IMR-90 (cell line): Measurements from ENCODE around the gene COL27A1. TPM values are rescaled to one million over a fixed set of nuclear protein-coding genes. Genes with fewer than 3 reads are reported as not detected.

Source experiments
- ATAC-seq: fragments of 200-7000 bp; cut with Tn5 transposase; 2 replicates; pipeline ENCODE4 v1.9.1; 2020; ENCODE audit warnings: low read depth, mild to moderate bottlenecking, moderate library complexity
- BruUV-seq: library from RNA; stranded (reverse); fragments of 400-500 nt; replicated peaks from 2 replicates; lab custom pipeline; 2021; lab: Mats Ljungman, UMichigan
- CTCF ChIA-PET: fragments of 300-600 bp; formaldehyde crosslinking; extraction: SDS; loops from one replicate; lab custom pipeline; 2021; ENCODE audit warnings: antibody characterized with exemption; lab: Yijun Ruan, JAX
- POLR2A ChIA-PET: fragments of 300-600 bp; sonication (Branson Sonifier 250); formaldehyde crosslinking; loops from one replicate; lab custom pipeline; 2022; ENCODE audit warnings: antibody characterized with exemption; ENCODE audit not compliant: unreplicated experiment; lab: Charles Lee
- DNase-seq: peaks from one replicate; pipeline ENCODE4 v3.0.0; 2013
- H2AFZ ChIP-seq: replicated peaks from 2 replicates; pipeline ENCODE3; 2013; ENCODE audit warnings: low read length, mild to moderate bottlenecking; ENCODE audit not compliant: poor library complexity
- H2AK5ac ChIP-seq: 2 replicates; pipeline ENCODE4 v1.6.1; 2013; ENCODE audit warnings: low read depth, low read length, inconsistent platforms
- H2AK9ac ChIP-seq: replicated peaks from 2 replicates; pipeline ENCODE3; 2013; ENCODE audit warnings: mild to moderate bottlenecking, low read depth, low read length, moderate library complexity; ENCODE audit not compliant: poor library complexity
- H2BK120ac ChIP-seq: 2 replicates; pipeline ENCODE4 v1.6.1; 2013; ENCODE audit warnings: low read depth, low read length, inconsistent platforms
- H2BK15ac ChIP-seq: 3 replicates; pipeline ENCODE4 v1.6.1; 2013; ENCODE audit warnings: low read depth, low read length, inconsistent platforms
- H2BK20ac ChIP-seq: 2 replicates; pipeline ENCODE4 v1.6.1; 2013; ENCODE audit warnings: low read depth, mild to moderate bottlenecking, inconsistent platforms, low read length, moderate library complexity
- H2BK5ac ChIP-seq: 2 replicates; pipeline ENCODE4 v1.6.1; 2013; ENCODE audit warnings: mild to moderate bottlenecking, low read depth, low read length, inconsistent platforms; ENCODE audit not compliant: poor library complexity, severe bottlenecking
- H3K14ac ChIP-seq: replicated peaks from 2 replicates; pipeline ENCODE4 v1.6.1; 2013; ENCODE audit warnings: low read depth, low read length, inconsistent platforms
- H3K18ac ChIP-seq: 2 replicates; pipeline ENCODE4 v1.6.1; 2013; ENCODE audit warnings: low read depth, low read length, control low read depth
- H3K23ac ChIP-seq: 2 replicates; pipeline ENCODE4 v1.6.1; 2013; ENCODE audit warnings: low read depth, low read length, inconsistent platforms
- H3K27ac ChIP-seq: 2 replicates; pipeline ENCODE4 v1.5.1; 2013; ENCODE audit warnings: mild to moderate bottlenecking, control low read depth, low read length; ENCODE audit not compliant: insufficient read depth
- H3K27me3 ChIP-seq: 2 replicates; pipeline ENCODE4 v1.6.1; 2013; ENCODE audit warnings: low read length; ENCODE audit not compliant: control insufficient read depth, insufficient read depth
- H3K36me3 ChIP-seq: 2 replicates; pipeline ENCODE4 v1.6.1; 2013; ENCODE audit warnings: low read length, mixed read lengths; ENCODE audit not compliant: control insufficient read depth, insufficient read depth
- H3K4ac ChIP-seq: 2 replicates; pipeline ENCODE4 v1.6.1; 2013; ENCODE audit warnings: low read depth, low read length, inconsistent platforms
- H3K4me1 ChIP-seq: 2 replicates; pipeline ENCODE4 v1.6.1; 2013; ENCODE audit warnings: low read length, mixed read lengths; ENCODE audit not compliant: control insufficient read depth, insufficient read depth
- H3K4me2 ChIP-seq: 2 replicates; pipeline ENCODE4 v1.6.1; 2013; ENCODE audit warnings: low read depth, mild to moderate bottlenecking, control low read depth, low read length, moderate library complexity
- H3K4me3 ChIP-seq: 2 replicates; pipeline ENCODE4 v1.5.1; 2013; ENCODE audit warnings: low read depth, mild to moderate bottlenecking, control low read depth, low read length, moderate library complexity; ENCODE audit not compliant: insufficient read depth
- H3K56ac ChIP-seq: 2 replicates; pipeline ENCODE4 v1.6.1; 2013; ENCODE audit warnings: low read length, inconsistent platforms; ENCODE audit not compliant: insufficient read depth; ENCODE audit errors: extremely low read depth
- H3K79me1 ChIP-seq, 2 experiments: 2 replicates each; pipeline ENCODE4 v1.6.1; 2013; ENCODE audit warnings: low read length in 2 of 2, inconsistent platforms in 1 of 2, low read depth in 1 of 2
- H3K9ac ChIP-seq: 2 replicates; pipeline ENCODE4 v1.6.1; 2013; ENCODE audit warnings: low read depth, low read length, control low read depth
- H3K9me1 ChIP-seq: 2 replicates; pipeline ENCODE4 v1.6.1; 2013; ENCODE audit warnings: low read length, inconsistent platforms; ENCODE audit not compliant: insufficient read depth
- H3K9me3 ChIP-seq: 2 replicates; pipeline ENCODE4 v1.6.1; 2013; ENCODE audit warnings: low read length; ENCODE audit not compliant: control insufficient read depth, insufficient read depth
- H4K20me1 ChIP-seq: 2 replicates; pipeline ENCODE4 v1.6.1; 2013; ENCODE audit warnings: low read length, inconsistent platforms; ENCODE audit not compliant: insufficient read depth
- H4K5ac ChIP-seq: 2 replicates; pipeline ENCODE4 v1.6.1; 2013; ENCODE audit warnings: mild to moderate bottlenecking, low read depth, low read length, control low read depth
- H4K8ac ChIP-seq, 2 experiments: 2 replicates each; pipeline ENCODE4 v1.6.1; 2013; ENCODE audit warnings: low read depth in 2 of 2, low read length in 2 of 2, control low read depth in 1 of 2, inconsistent platforms in 1 of 2
- H4K91ac ChIP-seq: 2 replicates; pipeline ENCODE4 v1.6.1; 2013; ENCODE audit warnings: low read depth, low read length, inconsistent platforms; ENCODE audit not compliant: insufficient read depth
- BHLHE40 ChIP-seq: fragments of 150-350 bp; IDR thresholded peaks from 2 replicates; pipeline ENCODE4 v1.6.1; 2016; ENCODE audit warnings: mild to moderate bottlenecking, low read depth, low read length
- CHD1 ChIP-seq: IDR thresholded peaks from 2 replicates; pipeline ENCODE4 v1.6.1; 2012; ENCODE audit warnings: low read depth, low read length, improper control_type of control experiment
- FOS ChIP-seq: fragments of 150-350 bp; IDR thresholded peaks from 2 replicates; pipeline ENCODE4 v1.6.1; 2016; ENCODE audit warnings: low read depth, low read length
- MAZ ChIP-seq: IDR thresholded peaks from 2 replicates; pipeline ENCODE4 v1.6.1; 2012; ENCODE audit warnings: low read depth, mild to moderate bottlenecking, low read length, improper control_type of control experiment, moderate library complexity, borderline replicate concordance
- NFE2L2 ChIP-seq: fragments of 150-350 bp; IDR thresholded peaks from 2 replicates; pipeline ENCODE4 v1.6.1; 2016; ENCODE audit warnings: low read depth, mild to moderate bottlenecking, low read length
- POLR2A ChIP-seq: IDR thresholded peaks from 2 replicates; pipeline ENCODE4 v1.6.1; 2012; ENCODE audit warnings: mild to moderate bottlenecking, low read depth, low read length
- RAD21 ChIP-seq: IDR thresholded peaks from 2 replicates; pipeline ENCODE4 v1.6.1; 2012; ENCODE audit warnings: low read length, improper control_type of control experiment
- WGBS, 2 experiments: methylation state at CpG; one replicate each; pipeline versions ENCODE4 v1.1.5 to v1.1.7; 2013; ENCODE audit warnings: missing lambda C conversion rate in 2 of 2; ENCODE audit not compliant: insufficient read length in 1 of 2; ENCODE audit errors: extremely low coverage in 2 of 2; 5-methylcytosine and 5-hydroxymethylcytosine counted together
- dilution Hi-C: fragments of 300-500 bp; cut with HindIII; formaldehyde crosslinking; loops from one replicate; pipeline ENCODE4 v1.14.3; 2018; ENCODE audit warnings: low sequenced_read_pairs; ENCODE audit not compliant: unreplicated experiment
- in situ Hi-C: fragments of 300-500 bp; cut with MboI; formaldehyde crosslinking; loops from 3 replicates; pipeline ENCODE4 v1.14.3; 2019; ENCODE audit warnings: low sequenced_read_pairs, inconsistent platforms, mixed read lengths
- intact Hi-C: fragments of 100-400 bp; cut with micrococcal nuclease; formaldehyde crosslinking; loops from 2 replicates; pipeline ENCODE4 v1.10.0; 2022
- polyA plus RNA-seq, 3 experiments: library from polyadenylated mRNA; depleted of rRNA; stranded (reverse); fragments of >200 nt; gene quantifications; 2 replicates each; pipeline ENCODE4 v1.2.3, GENCODE V29; 2012; ENCODE audit warnings: low replicate concordance in 1 of 3
- total RNA-seq: library from RNA; depleted of rRNA; stranded (reverse); fragments of >200 nt; gene quantifications from 2 replicates; pipeline ENCODE4 v1.2.3, GENCODE V29; 2012
- TF ChIP-seq, protein P1 (sequence below): fragments of 150-350 bp; IDR thresholded peaks from 2 replicates; pipeline ENCODE4 v1.6.1; 2017; ENCODE audit warnings: mild to moderate bottlenecking, antibody characterized with exemption, low read length, low read depth
- TF ChIP-seq, protein P2 (sequence below): fragments of 150-350 bp; IDR thresholded peaks from 2 replicates; pipeline ENCODE4 v1.6.1; 2016; ENCODE audit warnings: low read depth, mild to moderate bottlenecking, low read length, moderate library complexity, borderline replicate concordance

COL27A1 gene
- total and polyA plus RNA-seq, 2 of the 4 experiments (the other 2 are of a cell fraction): 3.2 to 18.3 TPM

DNA sequence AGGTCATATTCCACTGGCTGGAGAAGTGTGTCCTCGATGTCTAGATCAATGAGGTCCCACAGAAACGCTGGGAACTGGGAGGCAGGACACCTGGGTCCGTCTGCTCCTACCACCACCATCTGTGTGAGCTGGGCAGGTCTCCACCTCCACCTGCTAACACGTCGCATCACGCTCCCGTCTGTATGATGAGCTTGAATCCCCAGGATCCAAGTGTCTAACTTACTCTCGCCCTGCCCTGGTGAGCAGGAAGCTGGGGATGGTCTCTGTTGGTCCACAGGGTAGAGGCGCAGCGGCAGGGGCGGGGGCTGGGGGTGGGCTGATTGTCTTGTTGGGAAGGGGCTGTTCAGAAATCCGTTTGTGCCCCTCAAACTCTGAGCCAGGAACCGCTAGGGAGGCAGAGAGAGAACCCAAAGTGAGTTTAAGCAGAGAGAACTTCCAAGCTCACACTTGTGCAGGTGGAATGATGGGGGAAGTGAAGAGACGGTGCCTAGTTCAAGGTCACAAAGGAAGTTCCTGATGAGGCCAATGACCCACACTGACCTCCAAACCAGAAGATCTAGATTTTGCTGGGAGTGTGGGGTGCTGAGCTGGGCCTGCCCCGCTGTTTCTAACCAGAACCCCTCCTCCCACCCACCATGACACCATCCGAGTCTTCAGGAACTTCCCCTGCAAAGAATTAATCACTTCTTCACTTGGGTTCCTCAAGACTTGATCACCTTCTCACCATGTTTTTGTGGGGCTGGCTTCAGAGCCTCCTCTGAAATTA, 195.5 kb downstream of the COL27A1 start:
- H4K8ac ChIP-seq: no peak overlapping the region
- no peak for TF ChIP-seq RAD21
- TF ChIP-seq MAZ: no peak
- TF ChIP-seq NFE2L2: no peak
- no peak for TF ChIP-seq POLR2A
- TF ChIP-seq, protein P1, sequence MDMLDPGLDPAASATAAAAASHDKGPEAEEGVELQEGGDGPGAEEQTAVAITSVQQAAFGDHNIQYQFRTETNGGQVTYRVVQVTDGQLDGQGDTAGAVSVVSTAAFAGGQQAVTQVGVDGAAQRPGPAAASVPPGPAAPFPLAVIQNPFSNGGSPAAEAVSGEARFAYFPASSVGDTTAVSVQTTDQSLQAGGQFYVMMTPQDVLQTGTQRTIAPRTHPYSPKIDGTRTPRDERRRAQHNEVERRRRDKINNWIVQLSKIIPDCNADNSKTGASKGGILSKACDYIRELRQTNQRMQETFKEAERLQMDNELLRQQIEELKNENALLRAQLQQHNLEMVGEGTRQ: no peak
- no peak for TF ChIP-seq BHLHE40
- TF ChIP-seq, protein P2, sequence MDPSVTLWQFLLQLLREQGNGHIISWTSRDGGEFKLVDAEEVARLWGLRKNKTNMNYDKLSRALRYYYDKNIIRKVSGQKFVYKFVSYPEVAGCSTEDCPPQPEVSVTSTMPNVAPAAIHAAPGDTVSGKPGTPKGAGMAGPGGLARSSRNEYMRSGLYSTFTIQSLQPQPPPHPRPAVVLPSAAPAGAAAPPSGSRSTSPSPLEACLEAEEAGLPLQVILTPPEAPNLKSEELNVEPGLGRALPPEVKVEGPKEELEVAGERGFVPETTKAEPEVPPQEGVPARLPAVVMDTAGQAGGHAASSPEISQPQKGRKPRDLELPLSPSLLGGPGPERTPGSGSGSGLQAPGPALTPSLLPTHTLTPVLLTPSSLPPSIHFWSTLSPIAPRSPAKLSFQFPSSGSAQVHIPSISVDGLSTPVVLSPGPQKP: no peak
- TF ChIP-seq FOS: no peak
- TF ChIP-seq CHD1: no peak
- BruUV-seq: no TSS peak
- H3K79me1 ChIP-seq: peaks cover 0 to 12% of the 10 kb centered on the region in 2 experiments; a peak in 1 of 4 replicates
- H4K91ac ChIP-seq: no peak overlapping the region
- H3K9me3 ChIP-seq: no peaks in the 10 kb centered on the region
- no peak overlapping the region; the same call in 1 of the 2 replicates for H2BK120ac ChIP-seq
- H3K23ac ChIP-seq: no peak overlapping the region
- in situ Hi-C loops (no loop called here), dilution Hi-C loops (no loop called here), intact Hi-C loops (no loop called here)
- H3K4me3 ChIP-seq: no peak overlapping the region
- H2BK15ac ChIP-seq: no peak overlapping the region
- H4K5ac ChIP-seq: no peak overlapping the region
- H2AK5ac ChIP-seq: no peak overlapping the region
- peak overlapping the region; percentile 14 for H2AFZ ChIP-seq
- no peak overlapping the region for H2BK5ac ChIP-seq
- peaks cover 7% of the 10 kb centered on the region; the same call in 1 of the 2 replicates for H4K20me1 ChIP-seq
- H3K27ac ChIP-seq: no peak overlapping the region
- ChIA-PET POLR2A (no interaction called here), CTCF (interaction anchor here (1.4 kb wide), 1 partner anchor 15 kb away, joined by 6 read pairs; no protein-coding TSS in a partner anchor)
- no peak overlapping the region for H3K4me2 ChIP-seq
- H2BK20ac ChIP-seq: no peak overlapping the region
- H3K27me3 ChIP-seq: no peaks in the 10 kb centered on the region
- peak overlapping the region; percentile 90 for H2AK9ac ChIP-seq
- H3K14ac ChIP-seq: no peak overlapping the region
- ATAC-seq: no peak
- no peak overlapping the region for H3K18ac ChIP-seq
- peaks cover 46% of the 10 kb centered on the region for H3K36me3 ChIP-seq
- no peak overlapping the region for H3K56ac ChIP-seq
- peak overlapping the region; percentile 15; the same call in 1 of the 2 replicates for H3K4ac ChIP-seq
- WGBS, 2 experiments: 81% methylated on average over 7 of the region's 16 CpGs; no CpG with 5 or more reads in 1 of the 2 experiments
- H3K9me1 ChIP-seq: peaks cover 18% of the 10 kb centered on the region
- peaks cover 13% of the 10 kb centered on the region for H3K4me1 ChIP-seq
- no peak for DNase-seq
- no peak overlapping the region for H3K9ac ChIP-seq
